Bronchial epithelial cell (primary cell): ENCODE results near the gene MOG. TPM values are rescaled to one million over a fixed set of nuclear protein-coding genes. Genes with fewer than 3 reads are reported as not detected.
A peak's percentile ranks its signal among the peaks of the same experiment; 100 is the strongest.

ENCODE experiments used
- DNase-seq: peaks from one replicate; pipeline ENCODE4 v3.0.0-alpha.2; 2010; ENCODE audit warnings: low read depth
- FAIRE-seq: peaks from 2 replicates; lab custom pipeline; 2011; peaks lifted over from hg19 to GRCh38; lab: Jason Lieb, UNC
- H3K27me3 ChIP-seq: 2 replicates; pipeline ENCODE4 v1.5.1; 2011; ENCODE audit warnings: low read length; ENCODE audit not compliant: control insufficient read depth, insufficient read depth
- H3K36me3 ChIP-seq: 2 replicates; pipeline ENCODE4 v1.5.1; 2011; ENCODE audit warnings: low read length; ENCODE audit not compliant: control insufficient read depth, insufficient read depth
- H3K4me3 ChIP-seq: 2 replicates; pipeline ENCODE4 v1.5.1; 2011; ENCODE audit warnings: mild to moderate bottlenecking, low read depth, low read length, control low read depth
- CTCF ChIP-seq: IDR thresholded peaks from 2 replicates; pipeline ENCODE4 v1.5.1; 2011; ENCODE audit warnings: mild to moderate bottlenecking, moderate library complexity, low read length, control low read depth, inconsistent platforms; ENCODE audit not compliant: insufficient read depth, severe bottlenecking
- total RNA-seq: library from RNA; depleted of rRNA; stranded (reverse); fragments of >200 nt; gene quantifications from 2 replicates; pipeline ENCODE4 v1.2.1, GENCODE V29; 2014

The MOG gene
- total RNA-seq, 1 donor from 2014 or later, result not detected

GRCh38 chr6:29649701-29650673, 6.9 kb upstream of the MOG start:
- Histone ChIP-seq H3K4me3 (peak overlapping the region; percentile 54), H3K36me3 (no peaks in the 10 kb centered on the region), H3K27me3 (no peaks in the 10 kb centered on the region)
- FAIRE-seq, result peak; percentile 84
- TF ChIP-seq CTCF, result peak; percentile 85
- peak; percentile 94 for DNase-seq

- FAIRE-seq (no peak), DNase-seq (peak; percentile 50)
- no peak overlapping the region for H3K4me3 ChIP-seq
- TF ChIP-seq CTCF, result peak; percentile 60
- no peaks in the 10 kb centered on the region for H3K36me3 ChIP-seq
- H3K27me3 ChIP-seq, result peaks cover 2% of the 10 kb centered on the region
These were observed 5.3 kb upstream of the MOG start for GRCh38 chr6:29651413-29652197.

GRCh38 chr6:29652198-29652584, 4.7 kb upstream of the MOG start:
- no peak for FAIRE-seq

GRCh38 chr6:29653452-29654038, 3.3 kb upstream of the MOG start:
- FAIRE-seq (no peak), DNase-seq (peak; percentile 59)
- Histone ChIP-seq H3K4me3 (no peak overlapping the region), H3K27me3 (peaks cover 2% of the 10 kb centered on the region), H3K36me3 (no peaks in the 10 kb centered on the region)
- peak; percentile 60 for TF ChIP-seq CTCF

More at GRCh38 chr6:29652198-29652584, 4.7 kb upstream of the MOG start:
- TF ChIP-seq CTCF, result no peak
- Histone ChIP-seq H3K36me3 (no peaks in the 10 kb centered on the region), H3K4me3 (no peak overlapping the region), H3K27me3 (peaks cover 2% of the 10 kb centered on the region)
- no peak for DNase-seq

- no peak for DNase-seq
- no peak for FAIRE-seq
- no peak for TF ChIP-seq CTCF
- Histone ChIP-seq H3K36me3 (no peaks in the 10 kb centered on the region), H3K4me3 (no peak overlapping the region), H3K27me3 (peaks cover 2% of the 10 kb centered on the region)
These were observed 1.2 kb upstream of the MOG start for GRCh38 chr6:29655658-29656057.
